Lower leg skin (tissue), 3 donors: ENCODE data around the gene ARHGEF39.

Experiments used
- POLR2A ChIP-seq, 2 donors: fragments of 450-650 bp; IDR thresholded peaks; one replicate each; pipeline ENCODE4 v1.6.1; 2016 to 2017; ENCODE audit warnings: antibody characterized with exemption in 2 of 2, mild to moderate bottlenecking in 1 of 2, moderate library complexity in 1 of 2
- TF ChIP-seq, protein P1 (sequence below), 3 donors: fragments of 450-650 bp; IDR thresholded peaks; one replicate each; pipeline ENCODE4 v1.5.1; 2016; ENCODE audit warnings: antibody characterized with exemption in 3 of 3, mild to moderate bottlenecking in 3 of 3, moderate library complexity in 2 of 3

DNA sequence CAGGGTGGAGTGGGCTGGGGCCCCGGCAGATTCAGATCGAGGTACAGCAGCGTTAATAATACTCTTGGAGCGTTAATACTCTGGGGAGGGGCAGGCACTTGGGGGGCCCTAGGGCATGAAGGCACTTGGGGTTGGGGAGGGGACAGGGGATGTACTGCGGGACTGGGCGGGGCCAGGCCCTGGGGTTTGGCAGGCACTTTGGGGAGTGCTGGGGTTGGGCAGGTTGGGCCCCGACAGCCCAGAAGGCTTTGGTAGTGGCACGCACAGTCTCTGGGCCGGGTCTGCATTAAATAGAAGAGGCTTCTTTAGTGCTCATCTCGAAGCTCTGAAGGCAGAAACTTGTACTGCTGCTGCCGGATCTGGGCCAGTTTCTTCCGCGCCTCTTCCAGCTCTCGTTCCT lies 32.5 kb upstream of the ARHGEF39 start:
- TF ChIP-seq, protein P1, sequence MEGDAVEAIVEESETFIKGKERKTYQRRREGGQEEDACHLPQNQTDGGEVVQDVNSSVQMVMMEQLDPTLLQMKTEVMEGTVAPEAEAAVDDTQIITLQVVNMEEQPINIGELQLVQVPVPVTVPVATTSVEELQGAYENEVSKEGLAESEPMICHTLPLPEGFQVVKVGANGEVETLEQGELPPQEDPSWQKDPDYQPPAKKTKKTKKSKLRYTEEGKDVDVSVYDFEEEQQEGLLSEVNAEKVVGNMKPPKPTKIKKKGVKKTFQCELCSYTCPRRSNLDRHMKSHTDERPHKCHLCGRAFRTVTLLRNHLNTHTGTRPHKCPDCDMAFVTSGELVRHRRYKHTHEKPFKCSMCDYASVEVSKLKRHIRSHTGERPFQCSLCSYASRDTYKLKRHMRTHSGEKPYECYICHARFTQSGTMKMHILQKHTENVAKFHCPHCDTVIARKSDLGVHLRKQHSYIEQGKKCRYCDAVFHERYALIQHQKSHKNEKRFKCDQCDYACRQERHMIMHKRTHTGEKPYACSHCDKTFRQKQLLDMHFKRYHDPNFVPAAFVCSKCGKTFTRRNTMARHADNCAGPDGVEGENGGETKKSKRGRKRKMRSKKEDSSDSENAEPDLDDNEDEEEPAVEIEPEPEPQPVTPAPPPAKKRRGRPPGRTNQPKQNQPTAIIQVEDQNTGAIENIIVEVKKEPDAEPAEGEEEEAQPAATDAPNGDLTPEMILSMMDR (IDR thresholded peaks at IDR 0.05), result no peak
- no peak for TF ChIP-seq POLR2A (IDR thresholded peaks at IDR 0.05)
